H54 (cell line): ENCODE measurements around the gene CELF5.
"Not testable (repeated sequence)": the region's sequence is repeated elsewhere in the genome, so short reads cannot be mapped to it uniquely, and the experiment has no call there.

Experiments
- DNase-seq: peaks from one replicate; pipeline ENCODE4 v3.0.0; 2011; ENCODE audit warnings: low spot score, mixed read lengths; ENCODE audit not compliant: insufficient read length
- FAIRE-seq: peaks from 3 replicates; lab custom pipeline; 2011; peaks lifted over from hg19 to GRCh38; lab: Jason Lieb, UNC
- POLR2A ChIP-seq: IDR thresholded peaks from 2 replicates; pipeline ENCODE4 v1.6.1; 2011; ENCODE audit warnings: low read depth, mild to moderate bottlenecking, low read length

CELF5 gene

DNA sequence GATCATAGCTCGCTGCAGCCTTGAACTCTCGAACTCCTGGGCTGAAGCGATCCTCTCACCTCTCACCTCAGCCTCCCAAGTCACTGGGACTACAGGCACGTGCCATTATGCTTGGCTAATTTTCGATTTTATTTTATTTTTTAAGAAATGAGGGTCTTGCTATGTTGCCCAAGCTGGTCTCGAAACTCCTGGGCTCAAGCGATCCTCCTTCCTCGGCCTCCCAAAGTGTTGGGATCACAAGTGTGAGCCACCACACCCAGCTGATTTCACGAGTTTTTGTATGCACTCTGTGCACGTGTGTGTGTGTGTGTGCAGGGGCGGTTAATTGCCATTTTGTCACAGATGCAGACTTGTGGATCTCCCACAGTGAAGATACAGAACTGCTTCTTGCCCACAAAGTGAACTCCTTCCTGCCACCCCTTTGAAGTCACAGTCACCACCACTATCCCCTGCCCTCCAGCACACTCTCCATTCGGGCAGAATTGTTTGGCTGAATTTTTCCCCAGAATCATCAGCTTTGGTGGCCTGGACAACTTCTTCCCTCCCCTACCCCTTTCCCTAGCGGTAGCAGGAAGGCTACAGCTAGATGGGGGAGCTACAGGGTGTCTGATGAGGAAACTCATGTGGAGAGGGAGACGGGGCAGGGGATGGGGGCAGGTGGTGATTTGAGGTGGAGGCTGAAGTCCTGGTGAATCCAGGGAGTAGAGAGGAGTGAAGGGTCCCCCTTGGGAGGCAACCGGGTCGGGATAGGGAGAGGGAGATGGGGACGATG is 59.6 kb downstream of the CELF5 start:
- DNase-seq (no peak), FAIRE-seq (no peak)
- no peak for TF ChIP-seq POLR2A

DNA sequence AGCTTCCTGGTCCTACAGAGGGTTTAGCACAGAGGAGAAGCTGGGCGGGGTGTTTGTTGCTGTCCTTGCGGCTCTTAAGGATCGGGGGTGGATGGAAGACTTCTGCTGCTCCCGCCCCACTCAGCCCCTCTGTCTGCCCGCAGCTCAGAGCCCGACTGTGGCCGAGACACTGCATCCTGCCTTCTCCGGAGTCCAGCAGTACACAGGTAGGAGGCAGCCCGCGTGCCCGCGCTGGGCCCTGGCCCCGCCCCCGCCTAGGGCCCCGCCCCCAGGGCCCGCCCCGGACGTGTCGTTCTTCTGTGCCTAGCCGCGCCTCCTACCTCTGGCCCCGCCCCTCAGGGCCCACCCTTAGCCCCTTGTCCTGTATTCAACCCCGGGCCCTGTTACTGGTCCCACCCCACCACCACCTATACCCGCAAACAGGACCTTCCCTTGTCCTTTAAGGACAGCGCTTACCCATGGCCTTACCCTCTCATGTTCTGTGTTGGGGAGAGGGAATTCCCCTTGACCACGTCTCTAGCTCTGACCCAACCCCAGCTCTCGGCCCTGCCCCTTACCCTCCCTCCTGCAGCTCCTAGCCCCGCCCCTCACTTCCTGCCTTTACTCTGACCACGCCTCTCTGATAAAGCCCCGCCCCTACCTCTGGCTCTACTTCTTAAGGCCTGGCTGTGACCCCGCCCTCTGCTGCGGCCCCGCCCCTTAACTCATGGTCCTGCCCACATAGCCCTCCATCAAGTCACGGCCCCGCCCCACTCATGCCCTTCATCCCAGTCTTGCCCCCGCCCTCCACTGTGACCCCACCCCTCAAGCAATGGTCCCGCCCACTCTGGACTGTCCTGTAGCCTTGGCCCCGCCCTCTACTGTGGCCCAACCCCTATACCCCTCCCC is 60.5 kb downstream of the CELF5 start:
- FAIRE-seq (no peak), DNase-seq (peak; percentile 70)
- TF ChIP-seq POLR2A = no peak

DNA sequence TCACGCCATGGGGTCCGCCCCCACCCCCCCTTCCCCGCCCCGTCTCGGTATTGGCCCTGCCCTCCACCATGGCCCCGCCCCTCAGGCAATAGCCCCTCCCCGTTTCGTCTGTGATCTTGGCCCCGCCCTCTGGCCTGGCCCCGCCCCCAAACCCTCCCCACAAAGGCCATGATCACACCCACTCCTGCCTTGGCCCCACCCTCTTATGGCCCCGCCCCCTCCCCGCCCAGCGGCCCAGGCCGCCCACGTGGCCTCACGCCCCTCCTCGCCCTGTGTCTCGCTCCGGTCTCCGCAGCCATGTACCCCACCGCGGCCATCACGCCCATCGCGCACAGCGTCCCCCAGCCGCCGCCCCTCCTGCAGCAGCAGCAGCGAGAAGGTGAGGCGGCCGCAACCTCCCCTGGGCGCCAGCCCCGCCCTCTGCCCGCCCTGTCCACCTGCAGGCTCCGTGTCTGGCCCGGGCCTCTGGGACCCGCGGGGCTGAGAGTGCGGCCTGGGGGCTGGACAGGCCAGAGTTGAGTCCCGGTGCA is 61.3 kb downstream of the CELF5 start:
- no peak for FAIRE-seq
- no peak for DNase-seq
- no peak for TF ChIP-seq POLR2A

DNA sequence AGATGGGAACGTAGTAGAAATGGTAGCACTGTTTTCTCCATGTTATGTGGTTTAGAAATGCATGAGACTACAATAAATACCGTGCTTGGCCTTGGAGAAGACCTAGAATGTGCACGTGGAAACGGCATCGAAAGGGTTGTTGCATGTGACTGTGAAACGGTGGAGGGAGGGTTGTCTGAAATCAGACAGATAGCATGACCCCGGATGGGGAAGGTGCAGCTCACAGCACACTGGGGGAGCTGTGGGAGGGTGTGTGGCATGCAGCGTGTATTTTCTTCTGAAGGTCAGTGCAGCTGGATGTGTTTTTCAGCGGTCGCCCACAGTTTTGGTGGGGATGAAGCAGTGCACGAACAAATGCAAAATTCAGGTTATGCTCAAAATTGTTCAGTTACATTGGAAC is 63.4 kb downstream of the CELF5 start:
- FAIRE-seq = no peak

DNA sequence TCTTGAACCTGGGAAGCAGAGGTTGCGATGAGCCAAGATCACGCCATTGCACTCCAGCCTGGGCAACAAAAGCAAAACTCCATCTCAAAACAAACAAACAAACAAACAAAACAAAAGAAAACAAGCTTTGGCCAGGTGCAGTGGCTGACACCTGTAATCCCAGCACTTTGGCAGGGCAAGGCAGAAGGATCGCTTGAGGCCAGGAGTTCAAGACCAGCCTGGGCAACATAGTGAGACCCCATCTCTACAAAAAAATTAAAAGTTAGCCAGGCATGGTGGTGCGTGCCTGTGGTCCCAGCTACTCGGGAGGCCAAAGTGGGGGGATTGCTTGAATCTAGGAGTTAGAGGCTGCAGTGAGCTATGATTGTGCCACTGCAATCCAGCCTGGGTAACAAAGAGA is 64.0 kb downstream of the CELF5 start:
- not testable (repeated sequence) for FAIRE-seq

More for the DNA sequence above, 63.4 kb downstream of the CELF5 start:
- no peak for TF ChIP-seq POLR2A
- DNase-seq = no peak

DNA sequence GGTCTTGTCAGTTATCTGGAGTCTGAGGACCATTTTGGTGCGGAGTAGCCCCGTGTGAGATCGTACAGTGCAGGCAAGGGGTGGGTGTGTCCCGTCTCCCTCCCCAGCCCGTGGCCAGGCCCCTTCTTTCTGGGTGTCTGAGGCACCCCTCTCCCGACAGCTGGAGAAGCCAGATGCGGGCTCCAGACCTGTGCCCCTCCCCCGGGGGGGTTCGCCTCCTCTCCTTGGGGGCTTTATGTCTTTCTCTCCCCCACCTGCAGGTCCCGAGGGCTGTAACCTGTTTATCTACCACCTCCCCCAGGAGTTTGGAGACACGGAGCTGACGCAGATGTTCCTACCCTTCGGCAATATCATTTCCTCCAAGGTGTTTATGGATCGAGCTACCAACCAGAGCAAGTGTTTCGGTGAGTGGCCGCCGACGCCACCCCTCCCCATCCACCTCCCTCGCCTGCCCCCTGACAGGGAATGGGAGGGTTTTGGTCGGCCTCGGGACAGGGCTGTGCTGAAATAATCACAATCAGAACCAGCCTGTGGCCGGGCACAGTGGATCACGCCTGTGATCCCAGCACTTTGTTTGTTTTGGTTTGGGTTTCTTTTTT is 65.6 kb downstream of the CELF5 start:
- DNase-seq = no peak
- FAIRE-seq = no peak
- no peak for TF ChIP-seq POLR2A

More for the DNA sequence above, 64.0 kb downstream of the CELF5 start:
- not testable (repeated sequence) for DNase-seq

DNA sequence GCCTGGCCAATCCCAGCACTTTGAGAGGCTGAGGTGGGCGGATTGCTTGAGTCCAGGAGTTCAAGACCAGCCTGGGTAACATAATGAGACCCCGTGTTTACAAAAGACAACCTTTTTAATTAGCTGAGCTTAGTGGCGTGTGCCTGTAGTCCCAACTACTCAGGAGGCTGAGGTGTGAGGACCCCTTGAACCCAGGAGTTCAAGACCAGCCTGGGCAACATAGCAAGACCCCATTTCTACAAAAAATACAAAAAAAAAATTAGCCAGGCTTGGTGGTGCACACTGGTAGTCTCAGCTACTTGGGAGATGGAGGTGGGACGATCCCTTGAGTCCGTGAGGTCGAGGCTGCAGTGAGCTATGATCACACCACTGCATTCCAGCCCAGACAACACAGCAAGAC is 66.4 kb downstream of the CELF5 start:
- DNase-seq, FAIRE-seq: not testable (repeated sequence)

DNA sequence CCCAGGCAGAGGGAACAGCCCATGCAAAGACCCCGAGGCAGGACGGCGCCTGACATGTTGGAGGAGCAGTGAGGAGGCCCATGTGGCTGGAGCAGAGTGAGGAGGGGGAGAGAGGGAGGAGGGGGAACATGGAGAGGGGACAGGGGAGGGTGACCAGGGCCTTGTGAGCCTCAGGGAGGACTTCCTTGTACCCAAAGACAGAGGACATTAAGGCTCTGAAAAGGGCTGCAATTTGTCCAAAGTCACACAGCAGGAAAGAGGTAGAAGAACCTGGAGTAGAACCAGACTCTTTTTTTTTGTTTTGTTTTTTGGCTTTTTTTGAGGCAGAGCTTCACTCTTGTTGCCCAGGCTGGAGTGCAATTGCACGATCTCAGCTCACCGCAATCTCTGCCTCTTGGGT is 67.2 kb downstream of the CELF5 start:
- DNase-seq = no peak
- FAIRE-seq = no peak
- no peak for TF ChIP-seq POLR2A

DNA sequence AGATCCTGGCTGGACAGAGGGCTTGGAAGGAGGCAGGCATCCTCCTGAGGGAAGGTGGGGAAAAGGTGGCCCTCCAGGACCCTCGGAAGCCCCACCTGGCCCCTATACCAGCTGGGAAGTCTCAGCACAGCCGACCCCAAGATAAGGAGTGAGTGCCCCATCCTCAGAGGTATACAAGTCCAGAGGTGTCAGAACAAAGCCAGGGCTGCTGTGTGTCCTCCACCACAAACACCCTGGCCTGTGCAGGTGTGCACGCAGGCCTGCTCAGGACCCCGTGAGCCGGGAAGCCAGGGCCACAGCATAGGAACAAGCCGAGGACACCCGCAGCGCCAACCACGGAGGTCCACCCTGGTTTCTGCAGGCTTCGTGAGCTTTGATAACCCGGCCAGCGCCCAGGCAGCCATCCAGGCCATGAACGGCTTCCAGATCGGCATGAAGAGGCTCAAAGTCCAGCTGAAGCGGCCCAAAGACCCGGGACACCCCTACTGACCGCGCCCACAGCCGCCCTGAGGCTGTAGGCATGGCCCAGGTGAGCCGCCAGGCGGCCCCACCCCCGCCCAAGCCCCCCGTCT is 68.6 kb downstream of the CELF5 start:
- FAIRE-seq = no peak
- TF ChIP-seq POLR2A = no peak
- no peak for DNase-seq

DNA sequence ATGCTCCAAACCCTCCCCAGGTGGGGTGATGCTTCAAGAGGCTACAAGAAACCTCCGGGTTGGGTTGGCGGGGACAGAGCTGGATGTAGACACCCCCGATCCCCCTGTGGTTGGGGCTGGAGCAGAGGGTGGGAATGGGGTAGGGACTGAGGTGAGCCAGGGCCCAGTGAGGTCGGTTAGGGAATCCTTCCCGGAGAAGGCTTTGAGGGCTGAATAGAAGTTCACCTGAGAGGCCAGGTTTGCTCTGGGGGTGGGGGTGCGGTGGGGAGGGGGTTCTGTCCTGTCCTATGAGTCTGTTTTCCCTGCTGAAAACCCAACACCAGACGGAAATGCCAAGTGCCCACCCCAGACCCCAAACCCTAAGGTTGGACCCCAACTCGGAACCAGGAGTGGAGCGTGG is 69.1 kb downstream of the CELF5 start:
- FAIRE-seq (no peak), DNase-seq (no peak)
- TF ChIP-seq POLR2A = no peak

DNA sequence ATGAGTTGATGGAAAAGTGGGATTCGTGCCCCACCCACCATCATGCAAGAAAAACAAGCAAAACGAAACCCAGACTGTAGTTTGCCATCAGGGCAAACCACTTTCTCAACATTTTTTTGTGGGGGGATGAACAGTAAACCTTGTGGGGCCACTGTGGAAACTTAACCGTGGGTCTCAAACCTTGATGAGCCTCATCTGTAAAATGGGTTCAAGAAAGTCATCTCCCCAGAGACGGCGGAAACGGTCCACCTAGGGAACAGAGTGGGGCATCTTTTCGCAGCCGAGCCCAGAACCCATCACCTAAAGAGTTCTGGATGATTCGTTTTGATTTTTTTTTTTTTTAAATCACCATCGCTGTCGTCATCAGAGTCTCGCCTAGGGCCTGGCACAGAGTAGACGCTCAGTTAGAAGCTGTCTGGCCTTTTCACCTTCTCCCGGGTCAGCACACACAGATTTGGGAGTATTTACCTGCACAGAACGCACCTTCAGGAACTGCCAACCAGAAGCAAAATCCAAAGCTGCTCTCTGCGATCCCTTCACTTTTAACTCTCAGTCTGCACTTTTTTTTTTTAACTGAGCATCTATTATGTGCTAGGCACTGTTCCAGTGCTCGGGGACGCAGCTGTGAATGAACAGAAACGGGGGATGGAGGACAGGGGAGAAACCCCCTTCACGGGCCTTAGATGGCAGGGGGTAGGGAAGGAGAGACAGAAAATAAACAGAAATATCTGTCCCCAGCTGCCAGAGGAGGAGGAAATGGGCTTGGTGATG is 69.8 kb downstream of the CELF5 start:
- DNase-seq = no peak
- no peak for TF ChIP-seq POLR2A
- no peak for FAIRE-seq

DNA sequence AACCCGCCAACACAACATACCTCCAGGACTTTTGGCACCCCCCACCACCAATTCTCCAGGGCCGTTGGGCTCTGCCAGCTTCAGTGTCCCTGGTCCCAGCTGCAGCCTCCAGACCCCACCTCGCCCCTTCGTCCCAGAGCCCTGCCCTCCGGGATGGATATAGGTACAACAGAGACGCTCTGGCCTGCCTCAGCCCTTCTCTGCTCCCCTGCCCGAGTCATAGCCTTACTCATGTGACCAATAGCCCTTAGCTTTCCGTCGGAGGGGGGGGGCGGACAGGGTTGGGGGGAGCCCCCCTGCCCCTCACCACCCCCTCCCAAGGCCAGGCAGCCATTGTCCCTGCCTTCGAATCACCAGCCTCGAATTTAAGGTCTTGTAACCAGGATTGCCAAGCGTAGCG is 71.1 kb downstream of the CELF5 start:
- no peak for TF ChIP-seq POLR2A
- no peak for FAIRE-seq
- DNase-seq = no peak

DNA sequence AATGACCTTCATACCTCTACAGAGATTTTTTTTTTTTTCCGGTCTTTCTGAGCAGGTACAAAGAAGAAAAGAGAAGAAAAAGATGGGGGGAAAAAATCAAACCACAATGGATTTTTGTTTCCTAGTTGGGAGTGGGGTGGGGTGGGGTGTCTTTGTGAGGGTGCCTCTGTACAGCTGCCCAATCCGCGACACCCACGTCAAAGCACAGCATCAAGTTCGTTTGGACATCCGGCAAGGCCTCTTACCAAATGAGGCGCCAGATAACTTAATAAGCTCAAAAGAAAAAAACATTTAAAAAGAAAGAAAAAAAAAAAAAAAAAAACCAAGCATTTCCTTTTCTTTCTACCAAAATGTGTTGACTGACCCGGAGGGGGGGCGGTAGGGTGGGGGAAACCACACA is 71.6 kb downstream of the CELF5 start:
- FAIRE-seq = no peak
- no peak for TF ChIP-seq POLR2A
- no peak for DNase-seq
